ENCODE measurements around the gene MCC.

DNA sequence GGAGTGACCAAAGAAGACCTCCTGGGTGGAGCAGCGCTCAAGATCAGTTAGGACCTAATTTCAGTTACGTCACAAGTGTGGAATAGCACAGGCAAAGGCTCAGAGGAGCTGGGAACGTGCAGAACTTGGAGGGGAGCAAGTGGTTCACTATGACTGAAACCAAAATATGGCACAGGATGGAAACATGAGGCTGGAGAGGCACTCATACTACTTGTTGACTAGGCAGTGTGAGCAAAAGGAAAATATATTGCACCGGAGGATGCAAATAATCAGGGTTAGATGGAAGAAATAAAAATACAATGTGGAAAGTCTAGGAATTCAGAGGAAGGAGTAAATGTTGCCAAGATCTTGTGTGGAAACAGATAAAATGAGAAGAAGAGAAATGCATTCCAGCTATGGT, 363.3 kb downstream of the MCC start:
- TF ChIP-seq, protein P1, sequence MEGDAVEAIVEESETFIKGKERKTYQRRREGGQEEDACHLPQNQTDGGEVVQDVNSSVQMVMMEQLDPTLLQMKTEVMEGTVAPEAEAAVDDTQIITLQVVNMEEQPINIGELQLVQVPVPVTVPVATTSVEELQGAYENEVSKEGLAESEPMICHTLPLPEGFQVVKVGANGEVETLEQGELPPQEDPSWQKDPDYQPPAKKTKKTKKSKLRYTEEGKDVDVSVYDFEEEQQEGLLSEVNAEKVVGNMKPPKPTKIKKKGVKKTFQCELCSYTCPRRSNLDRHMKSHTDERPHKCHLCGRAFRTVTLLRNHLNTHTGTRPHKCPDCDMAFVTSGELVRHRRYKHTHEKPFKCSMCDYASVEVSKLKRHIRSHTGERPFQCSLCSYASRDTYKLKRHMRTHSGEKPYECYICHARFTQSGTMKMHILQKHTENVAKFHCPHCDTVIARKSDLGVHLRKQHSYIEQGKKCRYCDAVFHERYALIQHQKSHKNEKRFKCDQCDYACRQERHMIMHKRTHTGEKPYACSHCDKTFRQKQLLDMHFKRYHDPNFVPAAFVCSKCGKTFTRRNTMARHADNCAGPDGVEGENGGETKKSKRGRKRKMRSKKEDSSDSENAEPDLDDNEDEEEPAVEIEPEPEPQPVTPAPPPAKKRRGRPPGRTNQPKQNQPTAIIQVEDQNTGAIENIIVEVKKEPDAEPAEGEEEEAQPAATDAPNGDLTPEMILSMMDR (IDR thresholded peaks at IDR 0.05; ENCODE audit: poor library complexity) = no peak
- no peak for TF ChIP-seq EZH2phosphoT487 (IDR thresholded peaks at IDR 0.05; ENCODE audit: low read depth, severe bottlenecking, unreplicated experiment)

All from hepatocyte (in vitro differentiated cells).